Brain microvascular endothelial cell (primary cell): ENCODE measurements around the gene PRPF40A.

Experiments
- DNase-seq: peaks from one replicate; pipeline ENCODE4 v3.0.0-alpha.2; 2020
- H3K27ac ChIP-seq: fragments of 250-450 bp; sonication (Bioruptor Pico); 2 replicates; pipeline ENCODE4 v1.5.1; 2020; ENCODE audit warnings: mild to moderate bottlenecking, moderate library complexity
- H3K27me3 ChIP-seq: fragments of 250-450 bp; sonication (Bioruptor Pico); replicated peaks from 2 replicates; pipeline ENCODE4 v1.5.1; 2020; ENCODE audit warnings: mild to moderate bottlenecking
- H3K36me3 ChIP-seq: fragments of 250-450 bp; sonication (Bioruptor Pico); replicated peaks from 2 replicates; pipeline ENCODE4 v1.5.1; 2020; ENCODE audit warnings: mild to moderate bottlenecking
- H3K4me3 ChIP-seq: 2 replicates; pipeline ENCODE4 v1.5.1; 2011; ENCODE audit warnings: low read depth, mild to moderate bottlenecking, control low read depth, low read length, moderate library complexity
- in situ Hi-C: cut with HindIII; loops from 2 replicates; pipeline ENCODE4 v1.10.0; 2017; ENCODE audit warnings: low sequenced_read_pairs, low pct_ligation_motif_present
- TF ChIP-seq, protein P1 (sequence below): IDR thresholded peaks from 2 replicates; pipeline ENCODE4 v1.5.1; 2011; ENCODE audit warnings: low read depth, mild to moderate bottlenecking, moderate library complexity, low read length, control low read depth, inconsistent platforms; ENCODE audit errors: missing control alignments

The PRPF40A gene

DNA sequence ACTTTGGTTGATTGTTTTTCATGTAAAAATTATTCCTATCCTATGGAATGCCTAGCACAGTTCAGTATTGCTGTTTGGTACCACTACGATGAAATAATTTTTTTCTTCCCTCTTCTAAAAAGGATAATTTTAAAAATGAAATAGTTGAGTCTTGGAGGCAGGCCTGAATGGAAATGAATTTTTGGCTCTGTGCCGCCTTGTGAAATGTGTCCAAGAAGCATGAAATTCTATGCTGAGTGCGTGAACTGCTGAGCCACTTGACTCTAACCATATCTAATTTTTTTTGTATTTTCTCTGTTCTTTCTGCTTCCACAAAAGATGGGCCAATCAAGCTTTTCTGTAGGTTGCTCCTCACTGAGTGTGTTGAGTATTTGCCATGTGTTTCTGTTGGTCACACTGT is 95.0 kb downstream of the PRPF40A start:
- TF ChIP-seq, protein P1, sequence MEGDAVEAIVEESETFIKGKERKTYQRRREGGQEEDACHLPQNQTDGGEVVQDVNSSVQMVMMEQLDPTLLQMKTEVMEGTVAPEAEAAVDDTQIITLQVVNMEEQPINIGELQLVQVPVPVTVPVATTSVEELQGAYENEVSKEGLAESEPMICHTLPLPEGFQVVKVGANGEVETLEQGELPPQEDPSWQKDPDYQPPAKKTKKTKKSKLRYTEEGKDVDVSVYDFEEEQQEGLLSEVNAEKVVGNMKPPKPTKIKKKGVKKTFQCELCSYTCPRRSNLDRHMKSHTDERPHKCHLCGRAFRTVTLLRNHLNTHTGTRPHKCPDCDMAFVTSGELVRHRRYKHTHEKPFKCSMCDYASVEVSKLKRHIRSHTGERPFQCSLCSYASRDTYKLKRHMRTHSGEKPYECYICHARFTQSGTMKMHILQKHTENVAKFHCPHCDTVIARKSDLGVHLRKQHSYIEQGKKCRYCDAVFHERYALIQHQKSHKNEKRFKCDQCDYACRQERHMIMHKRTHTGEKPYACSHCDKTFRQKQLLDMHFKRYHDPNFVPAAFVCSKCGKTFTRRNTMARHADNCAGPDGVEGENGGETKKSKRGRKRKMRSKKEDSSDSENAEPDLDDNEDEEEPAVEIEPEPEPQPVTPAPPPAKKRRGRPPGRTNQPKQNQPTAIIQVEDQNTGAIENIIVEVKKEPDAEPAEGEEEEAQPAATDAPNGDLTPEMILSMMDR, result no peak
- Histone ChIP-seq H3K4me3 (no peak overlapping the region), H3K27me3 (no peaks in the 10 kb centered on the region), H3K36me3 (peaks cover 8% of the 10 kb centered on the region), H3K27ac (no peak overlapping the region)
- in situ Hi-C loops, result no loop called here
- DNase-seq, result no peak

DNA sequence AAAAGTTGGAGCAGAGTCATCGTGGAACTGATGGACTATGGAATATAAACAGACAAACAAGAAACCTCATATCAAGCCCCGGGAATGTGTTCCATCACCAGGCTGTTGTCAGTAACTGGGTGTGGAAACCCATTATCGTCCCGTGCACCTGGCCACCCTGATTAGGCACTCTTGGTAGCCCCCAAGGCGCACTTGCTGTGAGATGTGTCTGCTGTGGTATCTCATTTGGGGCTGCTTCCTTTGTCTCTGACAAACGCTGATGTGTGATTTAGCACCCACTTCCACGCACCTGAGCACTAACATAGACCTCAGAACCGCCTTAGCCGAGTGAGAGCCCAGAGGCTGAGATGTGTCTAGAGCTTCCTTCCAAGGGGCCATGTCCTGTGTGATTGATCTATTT is 96.3 kb downstream of the PRPF40A start:
- no peak overlapping the region for H3K4me3 ChIP-seq
- H3K27ac ChIP-seq, result no peak overlapping the region
- peaks cover 8% of the 10 kb centered on the region for H3K36me3 ChIP-seq
- TF ChIP-seq, protein P1, result no peak
- DNase-seq, result no peak
- no peaks in the 10 kb centered on the region for H3K27me3 ChIP-seq
- in situ Hi-C loops, result no loop called here

DNA sequence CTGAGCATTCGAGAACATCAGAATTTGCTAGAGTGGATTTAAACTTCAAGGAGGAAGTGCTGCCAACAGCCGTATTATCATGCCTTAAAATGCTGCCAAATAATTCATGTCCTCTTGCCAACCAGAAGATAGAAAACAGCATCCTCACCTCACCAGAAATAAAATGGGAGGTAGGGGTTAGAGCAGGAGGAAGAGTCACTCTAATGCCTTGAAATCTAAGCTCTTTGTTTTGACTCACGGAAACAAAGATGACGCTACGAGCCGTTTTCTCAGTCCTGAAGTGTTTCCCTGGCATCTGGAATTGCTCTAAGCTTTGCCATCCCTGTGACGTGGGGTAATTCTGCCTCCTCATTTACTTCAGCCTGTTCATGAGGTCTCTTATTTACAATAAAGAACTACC is 97.1 kb downstream of the PRPF40A start:
- TF ChIP-seq, protein P1, result no peak
- no peak for DNase-seq
- in situ Hi-C loops, result no loop called here
- Histone ChIP-seq H3K27me3 (no peaks in the 10 kb centered on the region), H3K36me3 (peaks cover 8% of the 10 kb centered on the region), H3K27ac (no peak overlapping the region), H3K4me3 (no peak overlapping the region)

DNA sequence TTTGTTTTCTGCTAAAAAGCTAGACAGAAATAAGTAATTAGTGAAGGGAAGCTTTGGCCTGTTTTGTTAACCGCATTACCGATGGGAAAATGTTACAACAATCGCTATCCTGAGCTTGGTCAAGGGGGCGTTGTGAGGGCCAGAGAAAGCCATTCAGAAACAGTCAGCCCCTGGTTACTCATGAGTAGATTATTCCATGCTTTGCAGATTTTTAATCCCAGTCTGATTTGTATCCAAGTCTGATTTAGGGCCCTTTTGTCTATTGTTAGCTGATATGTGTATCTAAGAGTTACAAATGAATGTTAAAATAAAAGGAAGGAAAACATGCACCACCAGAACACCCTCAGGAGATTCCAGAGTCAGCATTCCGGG is 99.1 kb downstream of the PRPF40A start:
- peaks cover 8% of the 10 kb centered on the region for H3K36me3 ChIP-seq
- TF ChIP-seq, protein P1, result no peak
- H3K27me3 ChIP-seq, result no peaks in the 10 kb centered on the region
- in situ Hi-C loops, result no loop called here
- no peak overlapping the region for H3K27ac ChIP-seq
- no peak overlapping the region for H3K4me3 ChIP-seq
- no peak for DNase-seq

DNA sequence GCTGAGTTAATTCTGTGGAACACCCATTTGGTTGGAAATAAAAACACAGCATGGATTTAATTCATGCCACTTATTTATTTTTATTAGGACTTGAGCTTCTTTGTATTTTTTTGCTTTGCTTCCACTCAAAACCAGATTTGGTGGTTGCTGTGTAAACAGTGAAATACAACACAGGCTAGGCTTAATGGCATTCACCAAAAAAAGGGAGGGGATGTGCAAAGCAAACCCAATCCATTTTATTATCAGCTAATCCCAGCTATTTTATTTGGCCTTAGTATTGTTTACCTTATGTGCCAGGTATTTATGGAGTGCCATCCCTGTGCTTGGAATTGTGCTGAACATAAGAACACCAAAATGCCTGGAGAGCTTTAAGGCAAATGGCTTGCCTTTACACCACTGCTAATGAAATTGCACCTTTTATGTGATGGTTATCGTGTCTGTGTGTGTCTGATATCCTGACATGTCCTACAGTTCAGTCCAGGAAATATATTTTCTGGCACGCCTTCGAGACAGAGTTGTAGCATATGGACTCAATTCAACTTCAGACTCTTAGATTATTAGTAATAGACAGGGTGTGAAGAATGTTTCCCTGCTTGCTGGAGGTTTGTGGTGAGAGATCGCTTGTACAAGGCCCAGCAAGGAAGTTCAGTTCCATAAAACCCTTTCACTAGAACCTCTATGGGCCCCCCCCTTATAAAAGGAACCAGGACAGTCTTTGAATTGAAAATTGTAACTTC is 99.6 kb downstream of the PRPF40A start:
- Histone ChIP-seq H3K4me3 (no peak overlapping the region), H3K27ac (no peak overlapping the region), H3K36me3 (peaks cover 8% of the 10 kb centered on the region), H3K27me3 (no peaks in the 10 kb centered on the region)
- no peak for DNase-seq
- in situ Hi-C loops, result no loop called here
- TF ChIP-seq, protein P1, result no peak

DNA sequence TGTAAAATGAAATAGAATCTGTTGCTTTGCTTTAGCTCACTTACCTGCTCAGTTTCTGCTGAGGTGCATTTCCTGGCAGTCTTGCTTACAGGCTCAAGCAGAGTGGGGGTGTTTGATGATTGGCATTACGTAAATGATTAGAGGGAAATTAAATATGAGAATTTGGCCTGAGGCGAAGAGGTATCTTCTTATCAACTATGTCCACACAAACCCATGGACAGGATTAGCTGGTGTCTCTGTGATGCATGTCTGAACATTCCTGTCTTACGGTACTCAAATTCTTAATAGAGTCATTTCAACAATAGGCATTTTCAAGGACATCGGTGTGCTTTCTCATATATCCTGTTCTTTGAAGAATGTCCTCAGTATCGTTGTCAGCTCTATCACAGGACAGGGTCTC is 102.1 kb downstream of the PRPF40A start:
- no peak for DNase-seq
- Histone ChIP-seq H3K27ac (no peak overlapping the region), H3K27me3 (no peaks in the 10 kb centered on the region), H3K36me3 (peaks cover 5% of the 10 kb centered on the region), H3K4me3 (no peak overlapping the region)
- in situ Hi-C loops, result no loop called here
- TF ChIP-seq, protein P1, result no peak
